A549 (cell line): Measurements from ENCODE around the gene COX7A1. TPM values are rescaled to one million over a fixed set of nuclear protein-coding genes. Genes with fewer than 3 reads are reported as not detected.

Experiments used
- ATAC-seq, 2 experiments: fragments of 200-7000 bp in 1 of 2; fragments of >200 bp in 1 of 2; cut with Nextera tagmentation in 1 of 2; cut with Tn5 transposase in 1 of 2; 3 replicates each; pipeline versions ENCODE4 v1.8.0 to v1.9.1; 2018 to 2020; ENCODE audit warnings: mild to moderate bottlenecking in 1 of 2, moderate library complexity in 1 of 2
- CTCF ChIA-PET: fragments of 300-600 bp; sonication (Branson Sonifier 250); formaldehyde crosslinking; extraction: SDS; loops from one replicate; lab custom pipeline; 2021; ENCODE audit warnings: antibody characterized with exemption, inconsistent platforms; lab: Yijun Ruan, JAX
- POLR2A ChIA-PET: fragments of 350-600 bp; formaldehyde crosslinking; extraction: SDS; loops from one replicate; lab custom pipeline; 2021; ENCODE audit warnings: antibody characterized with exemption, inconsistent platforms; lab: Yijun Ruan, JAX
- DNase-seq, 2 experiments: peaks; one replicate each; pipeline versions ENCODE4 v3.0.0 to v3.0.0-alpha.2; 2011 to 2016; ENCODE audit warnings: low read depth in 1 of 2, low spot score in 1 of 2
- FAIRE-seq: peaks from 2 replicates; lab custom pipeline; 2011; peaks lifted over from hg19 to GRCh38; lab: Jason Lieb, UNC
- H3K27ac ChIP-seq, 2 experiments: fragments of >200 bp; sonication (Bioruptor Twin); formaldehyde crosslinking; 3 replicates each; pipeline ENCODE4 v1.5.1; 2016 to 2017
- H3K4me1 ChIP-seq: fragments of >200 bp; sonication (Bioruptor Twin); formaldehyde crosslinking; 3 replicates; pipeline ENCODE4 v1.6.1; 2016
- H3K4me2 ChIP-seq: fragments of >200 bp; sonication (Bioruptor Twin); formaldehyde crosslinking; 3 replicates; pipeline ENCODE4 v1.6.1; 2016
- H3K4me3 ChIP-seq: fragments of >200 bp; sonication (Bioruptor Twin); formaldehyde crosslinking; 3 replicates; pipeline ENCODE4 v1.5.1; 2016
- H3K9me3 ChIP-seq: fragments of >200 bp; sonication (Bioruptor Twin); formaldehyde crosslinking; 3 replicates; pipeline ENCODE4 v1.6.1; 2016
- BCL3 ChIP-seq: fragments of >200 bp; sonication (Bioruptor Twin); formaldehyde crosslinking; IDR thresholded peaks from 3 replicates; pipeline ENCODE4 v1.6.1; 2016
- BHLHE40 ChIP-seq: IDR thresholded peaks from 2 replicates; pipeline ENCODE4 v1.6.1; 2012; ENCODE audit warnings: low read depth, low read length, inconsistent platforms
- CBX2 ChIP-seq: fragments of 200-600 bp; sonication (generic); IDR thresholded peaks from 2 replicates; pipeline ENCODE4 v1.6.1; 2016; ENCODE audit warnings: low read depth, mild to moderate bottlenecking, borderline replicate concordance
- CEBPB ChIP-seq, 2 experiments: fragments of >200 bp in 1 of 2; sonication (Bioruptor Twin) in 1 of 2; formaldehyde crosslinking in 1 of 2; IDR thresholded peaks; 2 replicates each; pipeline ENCODE4 v1.6.1; 2012 to 2016
- CTCF ChIP-seq: fragments of >200 bp; sonication (Bioruptor Twin); formaldehyde crosslinking; IDR thresholded peaks from 3 replicates; pipeline ENCODE4 v1.5.1; 2016
- ELK1 ChIP-seq: fragments of 150-350 bp; IDR thresholded peaks from 2 replicates; pipeline ENCODE4 v1.6.1; 2014; ENCODE audit warnings: low read depth, mild to moderate bottlenecking, low read length
- EP300 ChIP-seq, 2 experiments: fragments of >200 bp; sonication (Bioruptor Twin); formaldehyde crosslinking; IDR thresholded peaks; 2 replicates in 1 of 2; 3 replicates in 1 of 2; pipeline ENCODE4 v1.6.1; 2016 to 2017
- FOSB ChIP-seq: fragments of 250-450 bp; sonication (Bioruptor Pico); IDR thresholded peaks from 2 replicates; pipeline ENCODE4 v1.5.0; 2020; ENCODE audit warnings: mild to moderate bottlenecking, moderate library complexity
- FOSL2 ChIP-seq, 2 experiments: fragments of 450-650 bp in 1 of 2; fragments of >200 bp in 1 of 2; sonication (Bioruptor Twin) in 1 of 2; formaldehyde crosslinking; IDR thresholded peaks; 2 replicates each; pipeline versions ENCODE4 v1.5.0 to v1.6.1; 2016 to 2020; ENCODE audit warnings: mild to moderate bottlenecking in 1 of 2, moderate library complexity in 1 of 2
- HES2 ChIP-seq: fragments of >200 bp; sonication (Bioruptor Twin); formaldehyde crosslinking; IDR thresholded peaks from 2 replicates; pipeline ENCODE4 v1.6.1; 2016
- HEYL ChIP-seq: fragments of 250-450 bp; sonication (Bioruptor Pico); IDR thresholded peaks from 2 replicates; pipeline ENCODE4 v1.8.0; 2021; ENCODE audit warnings: mild to moderate bottlenecking, moderate library complexity
- HMGXB4 ChIP-seq: fragments of 250-450 bp; sonication (Bioruptor Pico); IDR thresholded peaks from 2 replicates; pipeline ENCODE4 v1.5.0; 2021; ENCODE audit warnings: mild to moderate bottlenecking, moderate library complexity, borderline replicate concordance
- HOXB13 ChIP-seq: fragments of 250-450 bp; sonication (Bioruptor Pico); IDR thresholded peaks from 2 replicates; pipeline ENCODE4 v1.5.0; 2020; ENCODE audit warnings: low read depth, mild to moderate bottlenecking, moderate library complexity
- MAZ ChIP-seq: fragments of 150-350 bp; IDR thresholded peaks from 2 replicates; pipeline ENCODE4 v1.6.1; 2014; ENCODE audit warnings: antibody characterized with exemption, low read depth, low read length, borderline replicate concordance
- NFE2L2 ChIP-seq: fragments of 150-350 bp; conservative IDR thresholded peaks from 2 replicates; pipeline ENCODE4 v1.6.1; 2014; ENCODE audit warnings: low read length
- NPAS2 ChIP-seq: fragments of 250-450 bp; sonication (Bioruptor Pico); IDR thresholded peaks from 2 replicates; pipeline ENCODE4 v1.8.0; 2022; ENCODE audit warnings: mild to moderate bottlenecking, moderate library complexity, borderline replicate concordance
- PHF8 ChIP-seq: fragments of 200-600 bp; sonication (generic); IDR thresholded peaks from 2 replicates; pipeline ENCODE4 v1.6.1; 2016; ENCODE audit warnings: low read depth, mild to moderate bottlenecking, antibody characterized with exemption, moderate library complexity, borderline replicate concordance
- RAD21 ChIP-seq, 2 experiments: fragments of >200 bp in 1 of 2; sonication (Bioruptor Twin) in 1 of 2; formaldehyde crosslinking in 1 of 2; IDR thresholded peaks in 1 of 2; conservative IDR thresholded peaks in 1 of 2; 2 replicates in 1 of 2; 3 replicates in 1 of 2; pipeline ENCODE4 v1.6.1; 2012 to 2018; ENCODE audit warnings: inconsistent platforms in 1 of 2
- RARB ChIP-seq: fragments of 250-450 bp; sonication (Bioruptor Pico); IDR thresholded peaks from 2 replicates; pipeline ENCODE4 v1.8.0; 2021; ENCODE audit warnings: mild to moderate bottlenecking, moderate library complexity
- ZSCAN20 ChIP-seq: fragments of 250-450 bp; sonication (Bioruptor Pico); IDR thresholded peaks from 2 replicates; pipeline ENCODE4 v1.8.0; 2022; ENCODE audit warnings: mild to moderate bottlenecking, moderate library complexity
- whole genome bisulfite sequencing: methylation state at CpG from one replicate; pipeline ENCODE4 v1.1.6; 2017; ENCODE audit errors: missing lambda C conversion rate; 5-methylcytosine and 5-hydroxymethylcytosine counted together
- polyA plus RNA-seq, 4 experiments: library from polyadenylated mRNA; depleted of rRNA in 3 of 4; stranded (reverse); fragments of >200 nt; fragmentation: RNase III in 1 of 4; extraction: RNeasy Plus Mini Kit Qiagen cat#74134 plus additional on column Dnase treatment in 1 of 4; gene quantifications; 2 replicates in 3 of 4; 3 replicates in 1 of 4; pipeline ENCODE4 v1.2.3, GENCODE V29; 2011 to 2017

The COX7A1 gene
- polyA plus RNA-seq, 2 of the 4 experiments (the other 2 are of a cell fraction): not detected

GRCh38 chr19:36142046-36142445 lies 10.2 kb downstream of the COX7A1 start:
- no peak for ATAC-seq
- TF ChIP-seq CTCF: no peak
- no peak for TF ChIP-seq HES2
- no peak for TF ChIP-seq ELK1
- TF ChIP-seq RAD21 (conservative IDR thresholded peaks at IDR 0.05 in 1 of 2, IDR thresholded peaks at IDR 0.05 in 1 of 2): no peak
- TF ChIP-seq PHF8: no peak
- no peak for TF ChIP-seq CEBPB (IDR thresholded peaks at IDR 0.05)
- TF ChIP-seq BCL3: no peak
- TF ChIP-seq FOSB (CRISPR knock-in tag): no peak
- no peak for TF ChIP-seq RARB (CRISPR knock-in tag)
- no peak for TF ChIP-seq MAZ
- TF ChIP-seq HOXB13 (CRISPR knock-in tag): no peak
- no peak for TF ChIP-seq ZSCAN20 (CRISPR knock-in tag)
- Histone ChIP-seq H3K4me1 (peaks cover 23% of the 10 kb centered on the region), H3K4me3 (no peak overlapping the region), H3K9me3 (no peaks in the 10 kb centered on the region), H3K27ac (no peak overlapping the region), H3K4me2 (peak overlapping the region; percentile 69)
- FAIRE-seq: no peak
- WGBS: 95% methylated on average over 14 of the region's 14 CpGs
- POLR2A ChIA-PET: no interaction called here
- CTCF ChIA-PET: interaction anchor here (1.2 to 7.1 kb wide), 5 partner anchors 11 to 41 kb away, joined by 3 to 61 read pairs (median 9); no protein-coding TSS in a partner anchor
- DNase-seq: no peak

GRCh38 chr19:36141039-36141927 lies 11.0 kb downstream of the COX7A1 start:
- ChIA-PET CTCF (interaction anchor here (1.2 to 7.1 kb wide), 6 partner anchors 13 to 38 kb away, joined by 3 to 75 read pairs (median 13); no protein-coding TSS in a partner anchor), POLR2A (interaction anchor here (0.6 to 2.0 kb wide), 3 partner anchors 12 to 132 kb away, joined by 3 to 57 read pairs (median 20); partner anchors contain the start of genes POLR2I and TBCB)
- DNase-seq (peak; percentile 96 to 99), FAIRE-seq (peak; percentile 77), ATAC-seq (peak; percentile 55 to 58)
- H3K9me3 ChIP-seq: no peaks in the 10 kb centered on the region
- peak overlapping the region; percentile 75 for H3K4me3 ChIP-seq
- H3K27ac ChIP-seq: peak overlapping the region; percentile 93 to 95
- H3K4me1 ChIP-seq: peaks cover 31% of the 10 kb centered on the region
- H3K4me2 ChIP-seq: peak overlapping the region; percentile 69
- 35% methylated on average over 20 of the region's 42 CpGs for WGBS
- TF ChIP-seq EP300 (IDR thresholded peaks at IDR 0.05) (0 out of 5 replicates have a peak, but pooled peaks of 1 of the 2 experiments have one; percentile 52), BCL3 (no peak; the same call in 2 of the 3 replicates), CBX2 (no peak), NPAS2 (no peak), RARB (CRISPR knock-in tag) (peak; percentile 70; the same call in 1 of the 2 replicates), CEBPB (IDR thresholded peaks at IDR 0.05) (no peak), NFE2L2 (no peak), HEYL (CRISPR knock-in tag) (no peak), FOSL2 (IDR thresholded peaks at IDR 0.05) (no peak), FOSL2 (CRISPR knock-in tag; IDR thresholded peaks at IDR 0.05) (no peak), BHLHE40 (no peak), MAZ (no peak), HMGXB4 (no peak)
